Stomach (tissue), 9 donors: ENCODE data around the gene ATF3. TPM values are rescaled to one million over a fixed set of nuclear protein-coding genes. Genes with fewer than 3 reads are reported as not detected.

Experiments used
- DNase-seq, 2 donors: peaks; one replicate each; pipeline versions ENCODE4 v3.0.0 to v3.0.0-alpha.2; 2013 to 2019
- H3K27ac ChIP-seq, 5 donors: fragments of 200-600 bp in 4 of 5; sonication (generic) in 4 of 5; one replicate each; pipeline ENCODE4 v1.5.1; 2013 to 2019; ENCODE audit warnings: mild to moderate bottlenecking in 1 of 5, moderate library complexity in 1 of 5
- H3K27me3 ChIP-seq, 3 donors: fragments of 200-600 bp; sonication (generic); one replicate each; pipeline ENCODE4 v1.5.1; 2017 to 2019; ENCODE audit warnings: mixed run types in 1 of 3
- H3K36me3 ChIP-seq, 4 donors: fragments of 200-600 bp; sonication (generic); 1 replicate in 3 of 4; 2 replicates in 1 of 4; pipeline ENCODE4 v1.5.1; 2016 to 2019
- H3K4me1 ChIP-seq, 4 donors: fragments of 200-600 bp; sonication (generic); one replicate each; pipeline ENCODE4 v1.5.1; 2016 to 2019
- H3K4me3 ChIP-seq, 4 donors: fragments of 200-600 bp; sonication (generic) in 3 of 4; one replicate each; pipeline ENCODE4 v1.5.1; 2016 to 2019; ENCODE audit warnings: mild to moderate bottlenecking in 1 of 4
- H3K9me3 ChIP-seq, 4 donors: fragments of 200-600 bp; sonication (generic); one replicate each; pipeline ENCODE4 v1.5.1; 2016 to 2019
- CTCF ChIP-seq, 7 experiments: fragments of 450-650 bp in 4 of 7; fragments of 200-600 bp in 3 of 7; sonication (generic) in 3 of 7; IDR thresholded peaks; one replicate each; pipeline ENCODE4 v1.5.1; 2016 to 2019; ENCODE audit warnings: antibody characterized with exemption in 7 of 7, control low read depth in 2 of 7, mild to moderate bottlenecking in 1 of 7
- EP300 ChIP-seq: sonication (generic); formaldehyde crosslinking; IDR thresholded peaks from one replicate; pipeline ENCODE4 v1.6.1; 2017; ENCODE audit warnings: antibody characterized with exemption
- POLR2A ChIP-seq, 4 donors: fragments of 450-650 bp; IDR thresholded peaks; one replicate each; pipeline ENCODE4 v1.6.1; 2016; ENCODE audit warnings: antibody characterized with exemption in 4 of 4, control low read depth in 2 of 4, mild to moderate bottlenecking in 1 of 4, moderate library complexity in 1 of 4
- POLR2AphosphoS5 ChIP-seq, 3 donors: sonication (generic); formaldehyde crosslinking; IDR thresholded peaks; one replicate each; pipeline ENCODE4 v1.6.1; 2016; ENCODE audit warnings: antibody characterized with exemption in 3 of 3
- WGBS, 5 donors: extraction: QIAGEN DNeasy Blood & Tissue Kit in 3 of 5; methylation state at CpG; one replicate each; pipeline versions ENCODE4 v1.1.5 to v1.1.7; 2013 to 2018; 5-methylcytosine and 5-hydroxymethylcytosine counted together
- intact Hi-C: fragments of 100-400 bp; cut with DNase I; formaldehyde crosslinking; loops from one replicate; pipeline ENCODE4 v1.15.1; 2023; ENCODE audit warnings: low total_unique reads
- polyA plus RNA-seq, 3 donors: library from polyadenylated mRNA; stranded (reverse); fragments of 200-250 nt; gene quantifications; one replicate each; pipeline ENCODE4 v1.2.3, GENCODE V29; 2013
- total RNA-seq, 5 donors: library from RNA; depleted of rRNA; stranded (reverse); fragments of >200 nt; gene quantifications; one replicate each; pipeline versions ENCODE4 v1.1.0 to v1.2.3, GENCODE V29; 2014 to 2016
- donor health status: healthy with polysubstance abuse.
- donor health status: Bipolar disorder and iron deficiency.
- donor health status: healthy.

ATF3 gene
- total and polyA plus RNA-seq, 8 donors = 14.0 to 60.2 (median 33.0) TPM; not detected in 1

- WGBS, 5 donors = 7 to 25% (median 21%) methylated on average over 16 of the region's 16 CpGs
- DNase-seq = peak; percentile 34 to 84
- no peaks in the 10 kb centered on the region for H3K36me3 ChIP-seq
- no peaks in the 10 kb centered on the region for H3K27me3 ChIP-seq
- intact Hi-C loops = no loop called here
- no peak for TF ChIP-seq POLR2A (IDR thresholded peaks at IDR 0.05)
- TF ChIP-seq CTCF (IDR thresholded peaks at IDR 0.05) = no peak
- TF ChIP-seq POLR2AphosphoS5 (IDR thresholded peaks at IDR 0.05) = peak; percentile 36 to 91 (median 69)
- no peak for TF ChIP-seq EP300
- H3K4me3 ChIP-seq = peak overlapping the region; percentile 29 to 48 (median 40)
- peak overlapping the region; percentile 31 to 80 (median 75) for H3K27ac ChIP-seq
- H3K4me1 ChIP-seq = peaks cover 7 to 22% (median 12%) of the 10 kb centered on the region in 4 donors
- no peaks in the 10 kb centered on the region for H3K9me3 ChIP-seq
These were observed 41.8 kb upstream of the ATF3 start for GRCh38 chr1:212566522-212567479.

DNA sequence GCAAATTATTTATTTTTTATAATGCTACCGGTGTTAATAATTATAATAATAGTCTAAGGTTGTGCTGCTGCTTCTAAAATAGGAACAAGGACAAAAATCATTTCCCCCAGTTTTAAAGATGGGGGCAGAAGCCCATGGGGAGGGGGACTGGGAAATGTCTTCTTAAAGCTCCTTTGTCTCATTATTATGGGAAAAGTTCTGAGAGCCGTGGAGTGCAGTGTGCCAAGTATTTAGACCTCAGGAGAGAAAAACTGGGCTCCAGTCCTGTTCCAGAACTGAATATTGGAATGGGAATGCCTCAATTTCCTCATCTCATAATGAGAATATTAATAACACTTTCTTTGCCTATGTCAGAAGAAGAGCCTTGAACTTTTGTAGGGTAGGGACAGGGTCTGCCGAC lies 40.9 kb upstream of the ATF3 start:
- Histone ChIP-seq H3K4me3 (no peak overlapping the region), H3K27me3 (no peaks in the 10 kb centered on the region), H3K27ac (peak overlapping the region in 3 of 5 donors; percentile 75 to 80 (median 79)), H3K4me1 (peaks cover 7 to 22% (median 12%) of the 10 kb centered on the region in 4 donors), H3K36me3 (no peaks in the 10 kb centered on the region), H3K9me3 (no peaks in the 10 kb centered on the region)
- no peak for DNase-seq
- intact Hi-C loops = no loop called here
- TF ChIP-seq EP300 = no peak
- no peak for TF ChIP-seq POLR2AphosphoS5 (IDR thresholded peaks at IDR 0.05)
- TF ChIP-seq POLR2A (IDR thresholded peaks at IDR 0.05) = no peak
- no peak for TF ChIP-seq CTCF (IDR thresholded peaks at IDR 0.05)
- 62 to 77% (median 67%) methylated on average over 3 of the region's 3 CpGs for WGBS, 5 donors

DNA sequence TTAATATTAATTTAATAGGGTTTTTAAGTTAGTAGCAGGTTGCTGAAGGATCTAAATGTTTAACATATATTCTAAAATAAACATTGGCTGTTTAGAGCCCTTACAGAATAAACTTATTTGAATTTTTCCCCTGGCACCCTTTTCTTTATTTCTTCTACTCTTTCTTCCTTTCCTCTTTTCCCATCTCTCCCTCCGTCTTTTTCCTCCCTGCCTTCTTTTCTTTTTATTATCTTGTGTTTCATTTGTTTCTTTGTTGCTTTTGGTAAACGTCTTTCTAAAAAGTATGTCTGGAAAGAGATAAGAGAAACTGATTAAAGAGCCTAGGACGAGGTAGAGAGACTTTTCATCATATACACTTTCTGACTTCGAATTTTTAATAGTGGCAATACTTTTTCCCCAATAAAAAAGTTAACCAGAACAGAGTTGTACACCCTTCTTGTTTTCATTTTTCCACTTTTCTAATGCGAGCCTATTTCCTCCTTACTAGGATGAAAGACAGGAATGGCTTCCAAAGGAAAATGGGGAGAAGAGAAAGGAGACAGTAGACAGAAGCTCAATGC lies 39.5 kb upstream of the ATF3 start:
- TF ChIP-seq CTCF (IDR thresholded peaks at IDR 0.05) (no peak), POLR2A (IDR thresholded peaks at IDR 0.05) (no peak), POLR2AphosphoS5 (IDR thresholded peaks at IDR 0.05) (no peak), EP300 (no peak)
- WGBS, 5 donors = 55 to 70% (median 66%) methylated on average over 5 of the region's 5 CpGs
- intact Hi-C loops = no loop called here

DNA sequence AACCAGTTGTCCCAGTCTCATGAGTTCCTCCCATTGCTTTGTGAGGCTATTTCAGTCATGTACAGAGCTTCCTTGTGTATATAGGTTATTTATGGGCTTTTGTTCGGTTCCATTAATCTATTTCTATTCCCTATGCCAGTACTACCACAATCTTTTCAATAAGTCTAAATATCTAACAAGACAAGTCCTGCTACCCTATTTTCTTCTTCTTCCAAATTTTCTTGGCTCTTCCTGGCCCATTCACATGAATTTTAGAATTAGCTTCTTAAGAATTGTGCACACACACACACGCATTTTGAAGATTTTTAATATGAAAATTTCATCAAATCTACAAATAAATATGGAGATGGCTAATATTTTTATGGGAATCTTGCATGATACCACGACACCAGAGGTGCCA lies 33.8 kb upstream of the ATF3 start:
- H3K4me1 ChIP-seq = no peaks in the 10 kb centered on the region
- DNase-seq = no peak
- H3K27me3 ChIP-seq = no peaks in the 10 kb centered on the region
- no peaks in the 10 kb centered on the region for H3K9me3 ChIP-seq
- H3K36me3 ChIP-seq = no peaks in the 10 kb centered on the region
- intact Hi-C loops = no loop called here
- H3K27ac ChIP-seq = no peak overlapping the region
- TF ChIP-seq POLR2AphosphoS5 (IDR thresholded peaks at IDR 0.05) = no peak
- TF ChIP-seq EP300 = no peak
- no peak for TF ChIP-seq CTCF (IDR thresholded peaks at IDR 0.05)
- TF ChIP-seq POLR2A (IDR thresholded peaks at IDR 0.05) = no peak
- 88 to 94% (median 93%) methylated on average over 3 of the region's 3 CpGs for WGBS, 5 donors
- no peak overlapping the region for H3K4me3 ChIP-seq

More for the DNA sequence above, 39.5 kb upstream of the ATF3 start:
- H3K36me3 ChIP-seq = no peaks in the 10 kb centered on the region
- H3K27ac ChIP-seq = no peak overlapping the region
- no peaks in the 10 kb centered on the region for H3K9me3 ChIP-seq
- peaks cover 7 to 22% (median 12%) of the 10 kb centered on the region in 4 donors for H3K4me1 ChIP-seq
- no peak for DNase-seq
- no peak overlapping the region for H3K4me3 ChIP-seq
- H3K27me3 ChIP-seq = no peaks in the 10 kb centered on the region
